Aorta (tissue), 5 donors: ENCODE data around the gene SLC16A10. TPM values are rescaled to one million over a fixed set of nuclear protein-coding genes. Genes with fewer than 3 reads are reported as not detected.

ENCODE experiments used
- ATAC-seq: fragments of 200-7000 bp; cut with Tn5 transposase; one replicate; pipeline ENCODE4 v1.9.1; 2022; ENCODE audit warnings: moderate library complexity; ENCODE audit not compliant: low FRiP score
- DNase-seq, 2 donors: peaks; one replicate each; pipeline ENCODE4 v3.0.0-alpha.2; 2020
- H3K27ac ChIP-seq, 2 donors: one replicate each; pipeline ENCODE4 v1.5.1; 2013; ENCODE audit warnings: low read length in 2 of 2, mild to moderate bottlenecking in 2 of 2, moderate library complexity in 2 of 2, control low read depth in 1 of 2, inconsistent platforms in 1 of 2, low read depth in 1 of 2
- H3K27me3 ChIP-seq, 2 donors: one replicate each; pipeline ENCODE4 v1.6.1; 2013; ENCODE audit warnings: control low read depth in 1 of 2, low read length in 1 of 2, mild to moderate bottlenecking in 1 of 2, moderate library complexity in 1 of 2; ENCODE audit not compliant: insufficient read depth in 2 of 2, control insufficient read depth in 1 of 2
- H3K36me3 ChIP-seq, 2 donors: one replicate each; pipeline ENCODE4 v1.6.1; 2013; ENCODE audit warnings: control low read depth in 1 of 2, low read length in 1 of 2, mild to moderate bottlenecking in 1 of 2; ENCODE audit not compliant: insufficient read depth in 2 of 2, control insufficient read depth in 1 of 2
- H3K4me1 ChIP-seq, 2 donors: one replicate each; pipeline ENCODE4 v1.6.1; 2013; ENCODE audit warnings: low read length in 2 of 2, control low read depth in 1 of 2, mild to moderate bottlenecking in 1 of 2, moderate library complexity in 1 of 2; ENCODE audit not compliant: insufficient read depth in 2 of 2, control insufficient read depth in 1 of 2
- H3K4me3 ChIP-seq, 2 donors: one replicate each; pipeline ENCODE4 v1.5.1; 2013; ENCODE audit warnings: low read length in 2 of 2, control low read depth in 1 of 2, mild to moderate bottlenecking in 1 of 2
- H3K9me3 ChIP-seq: one replicate; pipeline ENCODE4 v1.6.1; 2013; ENCODE audit warnings: mild to moderate bottlenecking, low read length; ENCODE audit not compliant: control insufficient read depth
- WGBS, 2 donors: extraction: QIAGEN DNeasy Blood & Tissue Kit; methylation state at CpG; one replicate each; pipeline ENCODE4 v1.1.7; 2013; 5-methylcytosine and 5-hydroxymethylcytosine counted together
- intact Hi-C, 2 donors: fragments of 100-400 bp; cut with DNase I; formaldehyde crosslinking; loops; one replicate each; pipeline versions ENCODE4 v1.14.2 to v1.15.0; 2022
- polyA plus RNA-seq, 2 donors: library from polyadenylated mRNA; stranded (reverse); fragments of 200-250 nt; gene quantifications; one replicate each; pipeline ENCODE4 v1.2.3, GENCODE V29; 2013
- total RNA-seq, 2 donors: library from RNA; stranded (reverse); fragmentation: NEBNext Ultra II Directional; extraction: Animal tissue kit (Norgen Biotek cat#: 25700); gene quantifications; one replicate each; pipeline ENCODE4 v1.2.1, GENCODE V29; 2021
- donor health status: healthy with polysubstance abuse.
- donor health status: Bipolar disorder and iron deficiency.
- donor health status: DM: no; HTN: no; CAD: no.
- donor health status: DM: no; HTN: no; CAD: no.
- donor health status: DM: yes; HTN: yes; CAD: no.

SLC16A10 gene
- total and polyA plus RNA-seq, 4 donors, result 0.05 to 13.1 (median 9.0) TPM

DNA sequence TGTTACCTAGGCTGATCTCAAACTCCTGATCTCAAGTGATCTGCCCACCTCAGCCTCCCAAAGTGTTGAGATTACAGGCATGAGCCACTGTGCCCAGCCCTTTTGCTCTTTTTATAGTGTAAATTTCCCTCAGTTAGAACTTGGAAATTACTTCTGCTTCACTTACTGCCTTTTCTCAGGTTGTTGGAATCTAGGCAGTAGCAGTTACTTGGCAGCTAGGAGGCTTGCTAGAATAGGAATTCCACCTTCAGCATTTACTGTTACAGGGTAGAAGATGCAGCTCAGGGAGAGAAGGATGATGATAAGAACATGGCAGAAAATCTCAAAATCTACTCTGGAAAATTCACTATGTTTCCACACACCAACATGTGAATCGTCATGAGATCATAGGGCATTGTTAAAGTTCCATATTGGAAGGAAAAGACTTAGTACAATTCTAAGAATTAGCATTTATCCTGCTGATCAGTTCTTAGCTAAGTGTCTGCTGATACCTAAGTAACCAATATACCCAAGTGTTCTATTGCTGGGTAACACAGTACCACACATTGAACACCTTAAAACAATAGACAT is 182.2 kb downstream of the SLC16A10 start:
- Histone ChIP-seq H3K36me3 (peaks cover 6 to 9% of the 10 kb centered on the region in 2 donors), H3K4me1 (no peaks in the 10 kb centered on the region), H3K27me3 (no peaks in the 10 kb centered on the region), H3K4me3 (no peak overlapping the region), H3K9me3 (peaks cover 2% of the 10 kb centered on the region), H3K27ac (no peak overlapping the region)
- intact Hi-C loops, result loop anchor here in 1 of 2 donors (10.0 kb wide), 1 partner anchor 375 kb away; no protein-coding TSS in a partner anchor
- WGBS, 2 donors, result 93 to 97% methylated on average over 1 of the region's 1 CpG
- DNase-seq (no peak), ATAC-seq (no peak)

DNA sequence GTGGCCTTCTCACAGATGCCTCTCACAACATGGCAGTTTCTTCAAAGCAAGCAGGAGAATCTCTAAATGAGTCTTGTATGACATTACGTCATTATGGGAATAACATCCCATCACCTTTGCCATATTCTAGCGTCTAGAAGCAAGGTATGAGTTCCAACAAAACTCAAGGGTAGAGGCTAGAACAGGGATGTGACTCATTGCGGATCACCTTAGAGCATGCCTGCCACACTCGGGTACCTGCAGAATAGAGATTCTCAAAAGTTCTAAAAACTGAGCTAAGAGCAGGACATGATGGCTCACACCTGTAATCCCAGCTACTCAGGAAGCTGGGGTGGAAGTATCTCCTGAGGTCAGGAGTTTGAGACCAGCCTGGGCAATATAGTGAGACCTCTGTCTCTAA is 182.8 kb downstream of the SLC16A10 start:
- intact Hi-C loops, result no loop called here
- Histone ChIP-seq H3K4me3 (no peak overlapping the region), H3K36me3 (peaks cover 6 to 9% of the 10 kb centered on the region in 2 donors), H3K9me3 (peaks cover 2% of the 10 kb centered on the region), H3K27me3 (no peaks in the 10 kb centered on the region), H3K4me1 (no peaks in the 10 kb centered on the region), H3K27ac (no peak overlapping the region)
- 98 to 99% methylated on average over 4 of the region's 4 CpGs for WGBS, 2 donors
- DNase-seq (no peak), ATAC-seq (no peak)

DNA sequence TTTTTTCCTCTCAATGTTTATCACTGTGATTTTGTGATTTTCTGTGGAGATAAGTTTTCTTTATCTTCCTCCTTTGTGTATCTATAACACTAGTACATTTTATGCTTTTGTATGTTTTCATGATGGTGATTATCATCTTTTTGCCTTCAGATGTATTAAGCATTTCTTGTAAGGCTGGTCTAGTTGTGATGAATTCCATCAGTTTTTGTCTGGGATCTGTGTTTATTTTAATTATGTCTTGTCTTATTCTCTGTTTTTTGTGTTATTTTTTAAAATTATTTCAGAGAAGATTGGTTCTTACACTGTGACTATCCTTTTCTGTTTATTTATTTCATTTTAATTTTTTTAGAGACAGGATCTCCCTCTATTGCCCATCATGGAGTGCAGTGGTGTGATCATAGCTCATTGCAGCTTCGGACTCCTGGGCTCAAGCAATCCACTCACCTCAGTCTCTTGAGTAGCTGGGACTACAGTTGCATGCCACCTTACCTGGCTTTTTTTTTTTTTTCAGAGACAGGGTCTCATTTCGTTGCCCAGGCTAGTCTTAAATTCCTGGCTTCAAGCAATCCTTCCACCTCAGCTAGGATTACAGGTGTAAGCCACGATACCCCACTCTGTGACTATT is 187.4 kb downstream of the SLC16A10 start:
- Histone ChIP-seq H3K27ac (no peak overlapping the region), H3K4me3 (no peak overlapping the region), H3K27me3 (no peaks in the 10 kb centered on the region), H3K4me1 (no peaks in the 10 kb centered on the region), H3K36me3 (peaks cover 6 to 11% of the 10 kb centered on the region in 2 donors), H3K9me3 (peaks cover 2% of the 10 kb centered on the region)
- ATAC-seq (no peak), DNase-seq (no peak)
- 98 to 100% methylated on average over 3 of the region's 3 CpGs for WGBS, 2 donors
- intact Hi-C loops, result no loop called here

DNA sequence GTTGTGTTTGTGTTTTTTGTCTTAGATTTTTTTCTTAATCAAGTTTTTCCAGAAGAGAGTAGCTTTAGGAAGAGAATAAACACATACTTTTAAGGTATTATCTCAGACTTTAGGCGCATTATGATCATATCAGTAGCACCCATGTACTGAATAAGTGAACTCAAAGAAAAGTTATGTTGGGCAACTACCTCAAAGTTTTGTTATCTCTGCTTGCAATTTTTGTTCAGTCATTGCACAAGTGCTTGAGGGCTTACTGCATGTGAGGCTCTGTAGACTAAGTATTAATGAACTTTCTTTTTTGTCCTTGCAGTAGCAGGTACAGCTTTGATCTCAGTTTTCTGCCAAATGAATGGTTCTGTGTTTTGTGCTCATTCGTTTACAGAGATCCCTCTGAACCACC is 189.0 kb downstream of the SLC16A10 start:
- DNase-seq (no peak), ATAC-seq (no peak)
- H3K27me3 ChIP-seq, result no peaks in the 10 kb centered on the region
- 99 to 100% methylated on average over 2 of the region's 2 CpGs for WGBS, 2 donors
- H3K27ac ChIP-seq, result no peak overlapping the region
- H3K9me3 ChIP-seq, result peaks cover 2% of the 10 kb centered on the region
- intact Hi-C loops, result no loop called here
- peaks cover 4 to 11% of the 10 kb centered on the region in 2 donors for H3K36me3 ChIP-seq
- no peak overlapping the region for H3K4me3 ChIP-seq
- H3K4me1 ChIP-seq, result no peaks in the 10 kb centered on the region

DNA sequence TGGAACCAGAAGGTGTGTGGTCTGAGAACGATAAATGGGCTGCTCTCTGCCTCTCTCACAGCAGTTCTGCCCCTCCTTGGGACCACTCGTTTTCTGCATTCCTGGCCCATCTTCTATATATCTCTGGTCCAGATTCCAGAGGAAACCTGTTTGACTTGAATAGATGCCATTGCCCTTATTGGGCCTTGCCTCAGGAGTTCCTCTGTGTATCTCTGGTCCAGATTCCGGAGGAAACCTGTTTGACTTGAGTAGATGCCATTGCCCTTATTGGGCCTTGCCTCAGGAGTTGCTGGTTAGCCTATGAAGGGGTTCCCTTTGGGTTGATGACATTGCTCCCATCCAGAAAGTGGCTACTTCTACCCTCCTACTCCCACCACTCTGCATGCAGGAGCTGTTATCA is 189.4 kb downstream of the SLC16A10 start:
- no peak for ATAC-seq
- Histone ChIP-seq H3K9me3 (peaks cover 2% of the 10 kb centered on the region), H3K27ac (no peak overlapping the region), H3K4me3 (no peak overlapping the region), H3K27me3 (no peaks in the 10 kb centered on the region), H3K4me1 (no peaks in the 10 kb centered on the region), H3K36me3 (peaks cover 4 to 11% of the 10 kb centered on the region in 2 donors)
- intact Hi-C loops, result no loop called here
- DNase-seq, result no peak
- WGBS, 2 donors, result 94 to 95% methylated on average over 3 of the region's 3 CpGs

DNA sequence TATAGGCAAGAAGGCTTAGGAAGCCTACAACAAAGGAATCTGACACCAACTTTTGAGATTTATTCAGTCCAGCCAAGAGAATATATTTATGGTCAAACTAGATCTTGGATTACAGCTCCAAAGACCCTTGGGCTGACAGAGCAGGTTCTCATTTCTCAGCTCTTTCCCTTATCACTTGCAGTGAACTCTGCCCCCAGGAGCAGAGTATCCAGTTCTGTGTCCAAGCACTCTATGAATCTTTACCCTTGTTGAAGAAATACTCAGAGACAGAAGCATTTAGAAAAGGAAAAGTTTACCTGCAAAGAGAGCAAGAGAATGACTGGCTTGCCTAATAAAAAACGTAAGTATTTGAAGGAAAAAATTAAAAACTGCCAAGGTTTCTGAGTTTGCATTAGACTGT is 190.5 kb downstream of the SLC16A10 start:
- H3K4me3 ChIP-seq, result no peak overlapping the region
- DNase-seq (no peak), ATAC-seq (no peak)
- intact Hi-C loops, result no loop called here
- WGBS, 2 donors, result 90 to 91% methylated on average over 1 of the region's 1 CpG
- H3K27me3 ChIP-seq, result no peaks in the 10 kb centered on the region
- H3K4me1 ChIP-seq, result no peaks in the 10 kb centered on the region
- peaks cover 4 to 11% of the 10 kb centered on the region in 2 donors for H3K36me3 ChIP-seq
- H3K27ac ChIP-seq, result no peak overlapping the region
- H3K9me3 ChIP-seq, result peaks cover 2% of the 10 kb centered on the region

DNA sequence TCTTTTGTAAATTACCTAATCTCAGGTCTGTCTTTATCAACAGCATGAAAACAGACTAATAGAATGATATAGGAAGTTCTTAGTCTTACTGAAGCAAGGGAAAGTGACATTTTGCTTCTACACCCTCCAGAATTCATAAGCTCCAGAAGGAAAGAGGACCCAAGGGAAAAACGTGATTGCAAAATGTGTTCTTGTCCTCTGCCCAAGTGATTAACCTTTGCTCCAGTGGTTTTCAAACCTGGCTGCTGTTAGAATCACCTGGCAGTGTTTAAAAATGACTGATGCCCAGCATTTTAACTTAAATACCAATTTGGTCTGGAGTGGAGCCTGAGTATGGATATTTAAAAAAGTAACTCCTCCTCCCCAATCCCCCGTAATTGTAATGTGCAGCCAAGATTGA is 191.4 kb downstream of the SLC16A10 start:
- Histone ChIP-seq H3K9me3 (peaks cover 1% of the 10 kb centered on the region), H3K27ac (no peak overlapping the region), H3K27me3 (no peaks in the 10 kb centered on the region), H3K4me3 (no peak overlapping the region), H3K36me3 (peaks cover 5 to 11% of the 10 kb centered on the region in 2 donors), H3K4me1 (no peaks in the 10 kb centered on the region)
- intact Hi-C loops, result no loop called here
- no peak for DNase-seq
- WGBS, 2 donors, result 82 to 86% methylated on average over 2 of the region's 2 CpGs
- no peak for ATAC-seq

DNA sequence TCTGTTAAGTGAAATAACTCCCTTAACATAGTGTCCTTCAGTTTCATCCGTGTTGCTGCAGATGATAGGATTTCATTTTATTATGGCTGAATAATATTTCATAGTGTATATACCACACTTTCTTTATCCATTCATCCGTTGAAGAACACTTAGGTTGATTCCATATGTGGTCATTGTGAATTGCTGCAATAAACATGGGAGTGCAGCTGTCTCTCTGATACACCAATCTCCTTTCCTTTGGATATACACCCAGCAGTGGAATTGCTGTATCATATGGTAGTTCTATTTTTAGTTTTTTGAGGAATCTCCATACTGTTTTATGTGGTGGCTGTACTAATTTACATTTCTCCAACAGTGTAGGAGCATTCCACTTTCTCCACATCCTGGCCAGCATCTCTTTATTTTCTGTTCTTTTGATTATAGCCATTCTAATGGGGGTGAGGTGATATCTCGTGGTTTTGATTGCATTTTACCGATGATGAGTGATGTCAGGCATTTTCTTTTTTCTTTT is 193.2 kb downstream of the SLC16A10 start:
- WGBS, 2 donors, result 97 to 98% methylated on average over 4 of the region's 4 CpGs
- Histone ChIP-seq H3K36me3 (peaks cover 5 to 11% of the 10 kb centered on the region in 2 donors), H3K4me3 (no peak overlapping the region), H3K27ac (no peak overlapping the region), H3K27me3 (no peaks in the 10 kb centered on the region), H3K9me3 (no peaks in the 10 kb centered on the region), H3K4me1 (no peaks in the 10 kb centered on the region)
- intact Hi-C loops, result no loop called here
- DNase-seq (no peak), ATAC-seq (no peak)
